ENCODE measurements around the gene CIAO2A.

The CIAO2A gene

GRCh38 chr15:64023220-64023619 lies 70.4 kb downstream of the CIAO2A start:
- no peak overlapping the region for H3K4me3 ChIP-seq (replicated peaks; ENCODE audit: low read depth, low read length)
- no peak for TF ChIP-seq CTCF (IDR thresholded peaks at IDR 0.05; ENCODE audit: low read depth, low read length, missing control alignments)
- DNase-seq (ENCODE audit: extremely low read depth, low read depth) = no peak

- no peak for DNase-seq (ENCODE audit: extremely low read depth, low read depth)
- no peak for TF ChIP-seq CTCF (IDR thresholded peaks at IDR 0.05; ENCODE audit: low read depth, low read length, missing control alignments)
- no peak overlapping the region for H3K4me3 ChIP-seq (replicated peaks; ENCODE audit: low read depth, low read length)
Observed at GRCh38 chr15:64022571-64022970, 71.1 kb downstream of the CIAO2A start.
